IMR-90 (cell line): ENCODE data around the gene PRKCB. TPM values are rescaled to one million over a fixed set of nuclear protein-coding genes. Genes with fewer than 3 reads are reported as not detected.

Source experiments
- ATAC-seq: fragments of 200-7000 bp; cut with Tn5 transposase; 2 replicates; pipeline ENCODE4 v1.9.1; 2020; ENCODE audit warnings: low read depth, mild to moderate bottlenecking, moderate library complexity
- BruUV-seq: library from RNA; stranded (reverse); fragments of 400-500 nt; replicated peaks from 2 replicates; lab custom pipeline; 2021; lab: Mats Ljungman, UMichigan
- CTCF ChIA-PET: fragments of 300-600 bp; formaldehyde crosslinking; extraction: SDS; loops from one replicate; lab custom pipeline; 2021; ENCODE audit warnings: antibody characterized with exemption; lab: Yijun Ruan, JAX
- POLR2A ChIA-PET: fragments of 300-600 bp; sonication (Branson Sonifier 250); formaldehyde crosslinking; loops from one replicate; lab custom pipeline; 2022; ENCODE audit warnings: antibody characterized with exemption; ENCODE audit not compliant: unreplicated experiment; lab: Charles Lee
- DNase-seq: peaks from one replicate; pipeline ENCODE4 v3.0.0; 2013
- H2AFZ ChIP-seq: replicated peaks from 2 replicates; pipeline ENCODE3; 2013; ENCODE audit warnings: low read length, mild to moderate bottlenecking; ENCODE audit not compliant: poor library complexity
- H2AK5ac ChIP-seq: 2 replicates; pipeline ENCODE4 v1.6.1; 2013; ENCODE audit warnings: low read depth, low read length, inconsistent platforms
- H2AK9ac ChIP-seq: replicated peaks from 2 replicates; pipeline ENCODE3; 2013; ENCODE audit warnings: mild to moderate bottlenecking, low read depth, low read length, moderate library complexity; ENCODE audit not compliant: poor library complexity
- H2BK120ac ChIP-seq: 2 replicates; pipeline ENCODE4 v1.6.1; 2013; ENCODE audit warnings: low read depth, low read length, inconsistent platforms
- H2BK15ac ChIP-seq: 3 replicates; pipeline ENCODE4 v1.6.1; 2013; ENCODE audit warnings: low read depth, low read length, inconsistent platforms
- H2BK20ac ChIP-seq: 2 replicates; pipeline ENCODE4 v1.6.1; 2013; ENCODE audit warnings: low read depth, mild to moderate bottlenecking, inconsistent platforms, low read length, moderate library complexity
- H2BK5ac ChIP-seq: 2 replicates; pipeline ENCODE4 v1.6.1; 2013; ENCODE audit warnings: mild to moderate bottlenecking, low read depth, low read length, inconsistent platforms; ENCODE audit not compliant: poor library complexity, severe bottlenecking
- H3K14ac ChIP-seq: replicated peaks from 2 replicates; pipeline ENCODE4 v1.6.1; 2013; ENCODE audit warnings: low read depth, low read length, inconsistent platforms
- H3K18ac ChIP-seq: 2 replicates; pipeline ENCODE4 v1.6.1; 2013; ENCODE audit warnings: low read depth, low read length, control low read depth
- H3K23ac ChIP-seq: 2 replicates; pipeline ENCODE4 v1.6.1; 2013; ENCODE audit warnings: low read depth, low read length, inconsistent platforms
- H3K27ac ChIP-seq: 2 replicates; pipeline ENCODE4 v1.5.1; 2013; ENCODE audit warnings: mild to moderate bottlenecking, control low read depth, low read length; ENCODE audit not compliant: insufficient read depth
- H3K27me3 ChIP-seq: 2 replicates; pipeline ENCODE4 v1.6.1; 2013; ENCODE audit warnings: low read length; ENCODE audit not compliant: control insufficient read depth, insufficient read depth
- H3K36me3 ChIP-seq: 2 replicates; pipeline ENCODE4 v1.6.1; 2013; ENCODE audit warnings: low read length, mixed read lengths; ENCODE audit not compliant: control insufficient read depth, insufficient read depth
- H3K4ac ChIP-seq: 2 replicates; pipeline ENCODE4 v1.6.1; 2013; ENCODE audit warnings: low read depth, low read length, inconsistent platforms
- H3K4me1 ChIP-seq: 2 replicates; pipeline ENCODE4 v1.6.1; 2013; ENCODE audit warnings: low read length, mixed read lengths; ENCODE audit not compliant: control insufficient read depth, insufficient read depth
- H3K4me2 ChIP-seq: 2 replicates; pipeline ENCODE4 v1.6.1; 2013; ENCODE audit warnings: low read depth, mild to moderate bottlenecking, control low read depth, low read length, moderate library complexity
- H3K4me3 ChIP-seq: 2 replicates; pipeline ENCODE4 v1.5.1; 2013; ENCODE audit warnings: low read depth, mild to moderate bottlenecking, control low read depth, low read length, moderate library complexity; ENCODE audit not compliant: insufficient read depth
- H3K56ac ChIP-seq: 2 replicates; pipeline ENCODE4 v1.6.1; 2013; ENCODE audit warnings: low read length, inconsistent platforms; ENCODE audit not compliant: insufficient read depth; ENCODE audit errors: extremely low read depth
- H3K79me1 ChIP-seq, 2 experiments: 2 replicates each; pipeline ENCODE4 v1.6.1; 2013; ENCODE audit warnings: low read length in 2 of 2, inconsistent platforms in 1 of 2, low read depth in 1 of 2
- H3K9ac ChIP-seq: 2 replicates; pipeline ENCODE4 v1.6.1; 2013; ENCODE audit warnings: low read depth, low read length, control low read depth
- H3K9me1 ChIP-seq: 2 replicates; pipeline ENCODE4 v1.6.1; 2013; ENCODE audit warnings: low read length, inconsistent platforms; ENCODE audit not compliant: insufficient read depth
- H3K9me3 ChIP-seq: 2 replicates; pipeline ENCODE4 v1.6.1; 2013; ENCODE audit warnings: low read length; ENCODE audit not compliant: control insufficient read depth, insufficient read depth
- H4K20me1 ChIP-seq: 2 replicates; pipeline ENCODE4 v1.6.1; 2013; ENCODE audit warnings: low read length, inconsistent platforms; ENCODE audit not compliant: insufficient read depth
- H4K5ac ChIP-seq: 2 replicates; pipeline ENCODE4 v1.6.1; 2013; ENCODE audit warnings: mild to moderate bottlenecking, low read depth, low read length, control low read depth
- H4K8ac ChIP-seq, 2 experiments: 2 replicates each; pipeline ENCODE4 v1.6.1; 2013; ENCODE audit warnings: low read depth in 2 of 2, low read length in 2 of 2, control low read depth in 1 of 2, inconsistent platforms in 1 of 2
- H4K91ac ChIP-seq: 2 replicates; pipeline ENCODE4 v1.6.1; 2013; ENCODE audit warnings: low read depth, low read length, inconsistent platforms; ENCODE audit not compliant: insufficient read depth
- BHLHE40 ChIP-seq: fragments of 150-350 bp; IDR thresholded peaks from 2 replicates; pipeline ENCODE4 v1.6.1; 2016; ENCODE audit warnings: mild to moderate bottlenecking, low read depth, low read length
- CEBPB ChIP-seq: IDR thresholded peaks from 2 replicates; pipeline ENCODE4 v1.6.1; 2012; ENCODE audit warnings: low read depth, low read length, improper control_type of control experiment
- CHD1 ChIP-seq: IDR thresholded peaks from 2 replicates; pipeline ENCODE4 v1.6.1; 2012; ENCODE audit warnings: low read depth, low read length, improper control_type of control experiment
- CTCF ChIP-seq: conservative IDR thresholded peaks from 2 replicates; pipeline ENCODE4 v1.5.1; 2012; ENCODE audit warnings: mild to moderate bottlenecking, low read depth, low read length, improper control_type of control experiment
- ELK1 ChIP-seq: fragments of 150-350 bp; IDR thresholded peaks from 2 replicates; pipeline ENCODE4 v1.6.1; 2016; ENCODE audit warnings: low read depth, mild to moderate bottlenecking, low read length, moderate library complexity, borderline replicate concordance
- FOS ChIP-seq: fragments of 150-350 bp; IDR thresholded peaks from 2 replicates; pipeline ENCODE4 v1.6.1; 2016; ENCODE audit warnings: low read depth, low read length
- MAFK ChIP-seq: IDR thresholded peaks from 2 replicates; pipeline ENCODE4 v1.6.1; 2012; ENCODE audit warnings: low read depth, low read length, improper control_type of control experiment
- MAZ ChIP-seq: IDR thresholded peaks from 2 replicates; pipeline ENCODE4 v1.6.1; 2012; ENCODE audit warnings: low read depth, mild to moderate bottlenecking, low read length, improper control_type of control experiment, moderate library complexity, borderline replicate concordance
- MXI1 ChIP-seq: IDR thresholded peaks from 2 replicates; pipeline ENCODE4 v1.6.1; 2012; ENCODE audit warnings: low read depth, mild to moderate bottlenecking, low read length, moderate library complexity, borderline replicate concordance
- NFE2L2 ChIP-seq: fragments of 150-350 bp; IDR thresholded peaks from 2 replicates; pipeline ENCODE4 v1.6.1; 2016; ENCODE audit warnings: low read depth, mild to moderate bottlenecking, low read length
- POLR2A ChIP-seq: IDR thresholded peaks from 2 replicates; pipeline ENCODE4 v1.6.1; 2012; ENCODE audit warnings: mild to moderate bottlenecking, low read depth, low read length
- RAD21 ChIP-seq: IDR thresholded peaks from 2 replicates; pipeline ENCODE4 v1.6.1; 2012; ENCODE audit warnings: low read length, improper control_type of control experiment
- RCOR1 ChIP-seq: IDR thresholded peaks from 2 replicates; pipeline ENCODE4 v1.6.1; 2012; ENCODE audit warnings: mild to moderate bottlenecking, low read length, improper control_type of control experiment; ENCODE audit not compliant: insufficient replicate concordance
- RFX5 ChIP-seq: IDR thresholded peaks from 2 replicates; pipeline ENCODE4 v1.8.0; 2012; ENCODE audit warnings: low read depth, mild to moderate bottlenecking, low read length, moderate library complexity
- SMC3 ChIP-seq: fragments of 150-350 bp; IDR thresholded peaks from 2 replicates; pipeline ENCODE4 v1.6.1; 2016; ENCODE audit warnings: low read depth, mild to moderate bottlenecking, antibody characterized with exemption, low read length, moderate library complexity
- USF2 ChIP-seq: fragments of 150-350 bp; IDR thresholded peaks from 2 replicates; pipeline ENCODE4 v1.6.1; 2017; ENCODE audit warnings: mild to moderate bottlenecking, antibody characterized with exemption, low read length, low read depth
- WGBS, 2 experiments: methylation state at CpG; one replicate each; pipeline versions ENCODE4 v1.1.5 to v1.1.7; 2013; ENCODE audit warnings: missing lambda C conversion rate in 2 of 2; ENCODE audit not compliant: insufficient read length in 1 of 2; ENCODE audit errors: extremely low coverage in 2 of 2; 5-methylcytosine and 5-hydroxymethylcytosine counted together
- dilution Hi-C: fragments of 300-500 bp; cut with HindIII; formaldehyde crosslinking; loops from one replicate; pipeline ENCODE4 v1.14.3; 2018; ENCODE audit warnings: low sequenced_read_pairs; ENCODE audit not compliant: unreplicated experiment
- in situ Hi-C: fragments of 300-500 bp; cut with MboI; formaldehyde crosslinking; loops from 3 replicates; pipeline ENCODE4 v1.14.3; 2019; ENCODE audit warnings: low sequenced_read_pairs, inconsistent platforms, mixed read lengths
- intact Hi-C: fragments of 100-400 bp; cut with micrococcal nuclease; formaldehyde crosslinking; loops from 2 replicates; pipeline ENCODE4 v1.10.0; 2022
- polyA plus RNA-seq, 3 experiments: library from polyadenylated mRNA; depleted of rRNA; stranded (reverse); fragments of >200 nt; gene quantifications; 2 replicates each; pipeline ENCODE4 v1.2.3, GENCODE V29; 2012; ENCODE audit warnings: low replicate concordance in 1 of 3
- total RNA-seq: library from RNA; depleted of rRNA; stranded (reverse); fragments of >200 nt; gene quantifications from 2 replicates; pipeline ENCODE4 v1.2.3, GENCODE V29; 2012

PRKCB gene
- total and polyA plus RNA-seq, 2 of the 4 experiments (the other 2 are of a cell fraction): under 0.01 TPM; not detected in 1

GRCh38 chr16:24214992-24215391 is 379.2 kb downstream of the PRKCB start:
- BruUV-seq: no TSS peak
- Histone ChIP-seq H3K9me1 (no peaks in the 10 kb centered on the region), H3K4me2 (no peak overlapping the region), H3K14ac (no peak overlapping the region), H2BK20ac (no peak overlapping the region), H3K56ac (no peak overlapping the region), H3K27ac (no peak overlapping the region), H3K4me1 (no peaks in the 10 kb centered on the region), H3K36me3 (no peaks in the 10 kb centered on the region), H2BK15ac (no peak overlapping the region), H2AK5ac (no peak overlapping the region), H3K27me3 (no peaks in the 10 kb centered on the region), H4K8ac (no peak overlapping the region), H3K9me3 (no peaks in the 10 kb centered on the region), H2BK5ac (no peak overlapping the region), H4K91ac (no peak overlapping the region), H3K23ac (no peak overlapping the region), H2AFZ (no peak overlapping the region), H2AK9ac (no peak overlapping the region), H3K4me3 (no peak overlapping the region), H4K20me1 (no peaks in the 10 kb centered on the region), H3K18ac (no peak overlapping the region), H3K9ac (no peak overlapping the region), H3K79me1 (no peaks in the 10 kb centered on the region), H4K5ac (no peak overlapping the region), H3K4ac (no peak overlapping the region), H2BK120ac (no peak overlapping the region)
- intact Hi-C loops (no loop called here), dilution Hi-C loops (no loop called here), in situ Hi-C loops (no loop called here)
- ChIA-PET POLR2A (no interaction called here), CTCF (no interaction called here)
- TF ChIP-seq FOS (no peak), MAZ (no peak), MAFK (no peak), CEBPB (no peak), CHD1 (no peak), BHLHE40 (no peak), NFE2L2 (no peak), CTCF (no peak), SMC3 (no peak), MXI1 (no peak), ELK1 (no peak), RAD21 (no peak), USF2 (no peak), RFX5 (no peak), RCOR1 (no peak), POLR2A (no peak)
- no CpG with 5 or more reads among the region's 3 CpGs for WGBS, 2 experiments
- no peak for DNase-seq
- ATAC-seq: no peak
